Measurements from ENCODE around the gene INSYN1. TPM values are rescaled to one million over a fixed set of nuclear protein-coding genes. Genes with fewer than 3 reads are reported as not detected.

The INSYN1 gene
- total RNA-seq, 1 experiment from 2014 or later: not detected

DNA sequence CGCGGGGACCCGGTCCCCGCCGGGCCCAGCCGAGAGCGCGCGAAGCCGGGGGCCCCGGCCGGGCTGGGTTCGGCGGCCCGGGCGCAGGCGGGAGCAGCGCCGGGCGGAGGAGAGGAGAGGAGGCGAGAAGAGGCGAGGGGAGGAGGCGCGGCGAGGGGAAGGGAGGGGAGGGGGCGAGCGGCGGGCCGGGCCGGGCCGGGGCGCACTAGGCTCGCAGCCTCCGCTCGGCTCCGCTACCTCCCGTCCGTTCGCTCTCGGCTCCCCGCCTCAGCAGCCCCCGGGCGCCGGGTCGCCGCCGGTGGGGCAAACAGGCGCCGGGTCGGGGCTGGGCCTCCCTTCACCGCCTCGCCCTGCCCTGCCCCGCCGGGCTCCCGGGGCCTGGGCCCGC lies 351 bp downstream of the INSYN1 start:
- peak overlapping the region; percentile 17; the same call in 1 of the 2 replicates for H3K4me2 ChIP-seq (ENCODE audit: low read length)
- CTCF ChIA-PET: no interaction called here

DNA sequence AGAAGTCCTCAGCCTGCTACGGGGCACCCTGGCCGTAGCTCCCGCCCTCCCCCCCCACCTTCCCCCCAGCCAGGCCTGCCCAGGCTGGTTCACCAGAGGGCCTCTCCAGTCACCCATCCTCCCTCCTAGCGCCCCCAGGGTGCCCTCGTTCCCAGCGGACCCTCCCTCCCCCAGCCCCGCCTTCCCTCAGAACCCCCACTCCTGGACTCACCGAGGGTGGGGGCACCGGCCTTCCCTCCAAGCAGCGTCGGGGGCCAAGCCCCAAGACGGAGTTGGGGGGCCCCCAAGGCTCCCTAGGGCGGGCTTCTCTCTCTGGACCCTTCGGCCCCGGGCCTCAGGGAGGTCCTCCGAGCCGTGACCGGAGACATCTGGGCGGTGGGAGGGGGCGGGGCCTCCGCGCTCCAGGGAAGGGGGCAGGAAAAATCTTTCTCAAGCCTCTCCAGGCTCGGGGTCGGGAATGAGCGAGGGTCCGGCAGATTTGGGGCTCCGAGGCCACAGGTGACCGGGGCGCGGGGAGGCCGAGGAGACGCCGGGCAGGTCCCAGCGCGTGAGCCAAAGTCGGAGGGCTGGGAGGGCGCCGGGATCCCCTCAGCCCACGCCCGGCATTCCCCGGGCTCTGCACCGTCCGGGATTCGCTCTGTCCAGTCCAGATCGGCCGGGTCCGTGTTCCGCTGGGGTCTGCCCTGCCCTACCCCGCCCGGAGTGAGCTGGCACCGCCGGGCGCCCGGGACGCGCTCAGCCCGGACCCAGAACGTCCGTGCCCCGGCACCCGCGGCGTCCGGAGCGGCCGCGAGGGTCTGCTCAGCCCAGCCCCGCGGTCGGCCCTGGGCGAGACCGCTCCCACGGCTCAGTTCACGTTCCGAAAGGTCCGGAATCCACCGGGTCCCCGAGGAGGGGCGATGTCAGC lies 999 bp downstream of the INSYN1 start:
- H3K36me3 ChIP-seq (ENCODE audit: low read depth, low read length): no peaks in the 10 kb centered on the region
- peak overlapping the region; percentile 30; the same call in 1 of the 2 replicates for H3K4me3 ChIP-seq (ENCODE audit: low read length)
- no peaks in the 10 kb centered on the region for H3K9me2 ChIP-seq (replicated peaks; ENCODE audit: low read length)
- H3K27me3 ChIP-seq (ENCODE audit: low read length): peaks cover 48% of the 10 kb centered on the region
- H3K4me1 ChIP-seq (ENCODE audit: insufficient read depth, low read length): no peaks in the 10 kb centered on the region
- no TSS peak for BruUV-seq (replicated peaks)
- POLR2A ChIA-PET (ENCODE audit: unreplicated experiment): no interaction called here
- H3K4me2 ChIP-seq (ENCODE audit: low read length): peak overlapping the region; percentile 17; the same call in 1 of the 2 replicates
- intact Hi-C loops (cut with micrococcal nuclease): no loop called here
- ATAC-seq (no peak), DNase-seq (no peak)
- H3K79me2 ChIP-seq (ENCODE audit: low read length): no peaks in the 10 kb centered on the region
- H3F3A ChIP-seq (ENCODE audit: low read length, unreplicated experiment): no peaks in the 10 kb centered on the region
- CTCF ChIA-PET: no interaction called here
- no peaks in the 10 kb centered on the region for H3K9me3 ChIP-seq (ENCODE audit: low read length)
- H3K9ac ChIP-seq (ENCODE audit: low read length): no peak overlapping the region
- no peaks in the 10 kb centered on the region for H4K20me1 ChIP-seq (ENCODE audit: low read length)
- H2AFZ ChIP-seq (ENCODE audit: low read length): no peak overlapping the region
- no peak overlapping the region for H3K27ac ChIP-seq (ENCODE audit: low read length)
- TF ChIP-seq, protein P1, sequence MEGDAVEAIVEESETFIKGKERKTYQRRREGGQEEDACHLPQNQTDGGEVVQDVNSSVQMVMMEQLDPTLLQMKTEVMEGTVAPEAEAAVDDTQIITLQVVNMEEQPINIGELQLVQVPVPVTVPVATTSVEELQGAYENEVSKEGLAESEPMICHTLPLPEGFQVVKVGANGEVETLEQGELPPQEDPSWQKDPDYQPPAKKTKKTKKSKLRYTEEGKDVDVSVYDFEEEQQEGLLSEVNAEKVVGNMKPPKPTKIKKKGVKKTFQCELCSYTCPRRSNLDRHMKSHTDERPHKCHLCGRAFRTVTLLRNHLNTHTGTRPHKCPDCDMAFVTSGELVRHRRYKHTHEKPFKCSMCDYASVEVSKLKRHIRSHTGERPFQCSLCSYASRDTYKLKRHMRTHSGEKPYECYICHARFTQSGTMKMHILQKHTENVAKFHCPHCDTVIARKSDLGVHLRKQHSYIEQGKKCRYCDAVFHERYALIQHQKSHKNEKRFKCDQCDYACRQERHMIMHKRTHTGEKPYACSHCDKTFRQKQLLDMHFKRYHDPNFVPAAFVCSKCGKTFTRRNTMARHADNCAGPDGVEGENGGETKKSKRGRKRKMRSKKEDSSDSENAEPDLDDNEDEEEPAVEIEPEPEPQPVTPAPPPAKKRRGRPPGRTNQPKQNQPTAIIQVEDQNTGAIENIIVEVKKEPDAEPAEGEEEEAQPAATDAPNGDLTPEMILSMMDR (conservative IDR thresholded peaks at IDR 0.05; ENCODE audit: low read depth, low read length): no peak
- TF ChIP-seq EZH2phosphoT487 (IDR thresholded peaks at IDR 0.05; ENCODE audit: borderline replicate concordance, low read length) (peak; percentile 67; the same call in 1 of the 2 replicates), EZH2 (IDR thresholded peaks at IDR 0.05; ENCODE audit: low read length, unreplicated experiment) (peak; percentile 98)

More for the DNA sequence above, 351 bp downstream of the INSYN1 start:
- H3K9me3 ChIP-seq (ENCODE audit: low read length): no peaks in the 10 kb centered on the region
- H3K4me3 ChIP-seq (ENCODE audit: low read length): peak overlapping the region; percentile 30; the same call in 1 of the 2 replicates
- no peaks in the 10 kb centered on the region for H3K9me2 ChIP-seq (replicated peaks; ENCODE audit: low read length)
- H3K9ac ChIP-seq (ENCODE audit: low read length): no peak overlapping the region
- TF ChIP-seq, protein P1 (conservative IDR thresholded peaks at IDR 0.05; ENCODE audit: low read depth, low read length): no peak
- no peak for TF ChIP-seq EZH2phosphoT487 (IDR thresholded peaks at IDR 0.05; ENCODE audit: borderline replicate concordance, low read length)
- TF ChIP-seq EZH2 (IDR thresholded peaks at IDR 0.05; ENCODE audit: low read length, unreplicated experiment): no peak
- H3K36me3 ChIP-seq (ENCODE audit: low read depth, low read length): no peaks in the 10 kb centered on the region
- POLR2A ChIA-PET (ENCODE audit: unreplicated experiment): no interaction called here
- no TSS peak for BruUV-seq (replicated peaks)
- no peak overlapping the region for H3K27ac ChIP-seq (ENCODE audit: low read length)
- intact Hi-C loops (cut with micrococcal nuclease): no loop called here
- H3K4me1 ChIP-seq (ENCODE audit: insufficient read depth, low read length): no peaks in the 10 kb centered on the region
- no peak for DNase-seq
- no peak for ATAC-seq
- no peak overlapping the region for H2AFZ ChIP-seq (ENCODE audit: low read length)
- peaks cover 53% of the 10 kb centered on the region for H3K27me3 ChIP-seq (ENCODE audit: low read length)
- H3K79me2 ChIP-seq (ENCODE audit: low read length): no peaks in the 10 kb centered on the region
- H4K20me1 ChIP-seq (ENCODE audit: low read length): no peaks in the 10 kb centered on the region
- H3F3A ChIP-seq (ENCODE audit: low read length, unreplicated experiment): no peaks in the 10 kb centered on the region

DNA sequence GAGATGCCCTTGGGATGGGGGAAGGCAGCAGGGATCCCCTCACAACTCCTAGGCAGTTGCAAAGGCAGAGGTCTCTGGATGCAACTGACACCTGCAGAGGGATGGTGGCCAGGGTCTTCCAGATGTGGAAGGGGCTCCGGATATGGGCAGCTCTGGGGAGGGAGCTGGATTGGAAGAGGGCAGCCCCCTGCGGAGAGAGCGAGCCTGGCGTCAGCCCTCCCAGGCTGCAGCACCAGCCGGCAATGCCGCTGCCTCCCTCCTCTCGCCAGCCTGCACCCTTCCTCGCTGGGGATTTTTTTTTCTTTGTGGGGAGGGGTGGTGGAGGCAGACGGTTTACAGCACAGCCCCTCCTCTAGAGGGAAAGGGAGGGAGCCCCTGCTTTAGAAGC lies 1.6 kb downstream of the INSYN1 start:
- H3K4me1 ChIP-seq (ENCODE audit: insufficient read depth, low read length): no peaks in the 10 kb centered on the region
- H3K4me2 ChIP-seq (ENCODE audit: low read length): no peak overlapping the region
- POLR2A ChIA-PET (ENCODE audit: unreplicated experiment): no interaction called here
- H3F3A ChIP-seq (ENCODE audit: low read length, unreplicated experiment): no peaks in the 10 kb centered on the region
- TF ChIP-seq, protein P1 (conservative IDR thresholded peaks at IDR 0.05; ENCODE audit: low read depth, low read length): no peak
- TF ChIP-seq EZH2phosphoT487 (IDR thresholded peaks at IDR 0.05; ENCODE audit: borderline replicate concordance, low read length) (no peak), EZH2 (IDR thresholded peaks at IDR 0.05; ENCODE audit: low read length, unreplicated experiment) (no peak)
- no peak for ATAC-seq
- intact Hi-C loops (cut with micrococcal nuclease): no loop called here
- H3K9ac ChIP-seq (ENCODE audit: low read length): no peak overlapping the region
- BruUV-seq (replicated peaks): no TSS peak
- CTCF ChIA-PET: interaction anchor here (0.6 kb wide), 1 partner anchor 706 kb away, joined by 3 read pairs; no protein-coding TSS in a partner anchor
- H3K9me3 ChIP-seq (ENCODE audit: low read length): no peaks in the 10 kb centered on the region
- no peaks in the 10 kb centered on the region for H3K36me3 ChIP-seq (ENCODE audit: low read depth, low read length)
- no peaks in the 10 kb centered on the region for H3K79me2 ChIP-seq (ENCODE audit: low read length)
- H3K9me2 ChIP-seq (replicated peaks; ENCODE audit: low read length): no peaks in the 10 kb centered on the region
- H3K27me3 ChIP-seq (ENCODE audit: low read length): peaks cover 45% of the 10 kb centered on the region
- no peaks in the 10 kb centered on the region for H4K20me1 ChIP-seq (ENCODE audit: low read length)
- no peak for DNase-seq
- H2AFZ ChIP-seq (ENCODE audit: low read length): no peak overlapping the region
- no peak overlapping the region for H3K4me3 ChIP-seq (ENCODE audit: low read length)
- no peak overlapping the region for H3K27ac ChIP-seq (ENCODE audit: low read length)
